CD4-positive, alpha-beta T cell treated with Interferon alpha-2 for 1 hour (primary cell): Measurements from ENCODE around the gene FLNB.
"Not testable (repeated sequence)": the region's sequence is repeated elsewhere in the genome, so short reads cannot be mapped to it uniquely, and the experiment has no call there.

Source experiments
- DNase-seq, 2 donors: peaks; one replicate each; pipeline ENCODE4 v3.0.0-alpha.2; 2020 to 2022

FLNB gene

DNA sequence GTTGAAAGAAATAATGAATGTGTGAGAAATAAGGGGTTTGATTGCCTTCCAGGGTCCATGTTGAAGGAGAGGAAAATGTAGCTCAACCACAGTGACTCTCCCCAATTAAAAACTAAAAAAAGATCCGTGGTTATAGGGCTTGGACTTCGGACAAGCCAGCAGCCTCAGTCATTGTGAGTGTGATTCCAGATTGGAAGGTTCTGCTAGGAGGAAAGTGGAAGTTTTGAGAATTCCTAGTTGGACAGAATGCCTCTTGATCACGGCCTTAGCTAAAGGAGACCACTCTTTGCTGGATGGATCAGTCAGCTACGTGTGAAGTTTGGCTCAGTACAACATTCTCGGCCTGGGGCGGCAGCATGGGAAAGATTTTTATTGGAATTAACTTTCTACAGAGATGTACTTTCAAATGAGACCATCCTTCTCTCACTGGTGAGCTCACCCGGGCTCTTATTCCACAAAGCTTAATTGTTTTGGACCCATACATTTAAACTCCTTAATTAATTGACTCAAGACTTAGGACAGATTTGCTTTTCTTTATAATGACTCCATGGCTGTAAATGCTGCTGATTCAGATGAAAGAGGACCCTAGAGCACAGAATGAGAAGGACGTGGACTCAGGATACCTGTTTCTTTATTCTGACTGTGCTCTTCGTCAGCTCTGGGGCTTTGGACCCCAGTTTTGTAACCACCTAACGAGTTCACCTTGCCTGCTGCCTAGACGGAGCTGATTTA, 27.5 kb downstream of the FLNB start:
- no peak for DNase-seq

GRCh38 chr3:58036293-58037032, 28.2 kb downstream of the FLNB start:
- no peak for DNase-seq

DNA sequence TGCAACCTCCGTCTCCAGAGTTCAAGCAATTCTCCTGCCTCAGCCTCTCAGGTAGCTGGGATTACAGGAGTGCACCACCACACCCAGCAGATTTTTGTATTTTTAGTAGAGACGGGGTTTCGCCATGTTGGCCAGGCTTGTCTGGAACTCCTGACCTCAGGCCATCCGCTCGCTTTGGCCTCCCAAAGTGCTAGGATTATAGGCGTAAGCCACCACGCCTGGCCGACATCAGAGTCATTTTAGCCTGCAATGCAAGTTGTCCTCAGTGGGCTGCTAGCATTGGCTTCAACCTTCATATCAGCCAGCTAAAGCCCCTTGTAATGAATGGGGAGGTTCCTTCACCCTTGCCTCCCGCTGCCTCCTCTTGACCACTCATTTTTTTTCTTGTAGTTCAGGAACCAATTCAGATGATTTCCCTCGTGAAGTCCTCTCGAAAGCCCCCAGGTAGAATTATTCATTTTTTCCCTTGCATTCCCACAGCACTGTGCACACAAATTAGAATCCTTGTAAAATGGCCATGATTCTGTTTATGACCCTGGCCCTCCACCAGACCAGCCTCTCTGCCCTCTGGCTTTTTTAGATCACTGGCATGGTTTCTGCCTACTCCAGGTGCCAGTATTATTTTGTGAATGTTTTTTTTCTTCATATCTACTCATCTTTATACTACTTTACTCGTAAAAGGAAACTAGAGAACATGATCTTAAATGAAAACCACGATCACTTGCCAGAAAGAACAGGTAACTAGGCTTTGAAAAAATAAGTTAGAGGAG, 29.1 kb downstream of the FLNB start:
- DNase-seq, result no peak

GRCh38 chr3:58038675-58039292, 30.6 kb downstream of the FLNB start:
- no peak for DNase-seq

GRCh38 chr3:58039601-58040000, 31.4 kb downstream of the FLNB start:
- DNase-seq, result no peak

GRCh38 chr3:58041182-58041825, 33.1 kb downstream of the FLNB start:
- DNase-seq, result no peak

DNA sequence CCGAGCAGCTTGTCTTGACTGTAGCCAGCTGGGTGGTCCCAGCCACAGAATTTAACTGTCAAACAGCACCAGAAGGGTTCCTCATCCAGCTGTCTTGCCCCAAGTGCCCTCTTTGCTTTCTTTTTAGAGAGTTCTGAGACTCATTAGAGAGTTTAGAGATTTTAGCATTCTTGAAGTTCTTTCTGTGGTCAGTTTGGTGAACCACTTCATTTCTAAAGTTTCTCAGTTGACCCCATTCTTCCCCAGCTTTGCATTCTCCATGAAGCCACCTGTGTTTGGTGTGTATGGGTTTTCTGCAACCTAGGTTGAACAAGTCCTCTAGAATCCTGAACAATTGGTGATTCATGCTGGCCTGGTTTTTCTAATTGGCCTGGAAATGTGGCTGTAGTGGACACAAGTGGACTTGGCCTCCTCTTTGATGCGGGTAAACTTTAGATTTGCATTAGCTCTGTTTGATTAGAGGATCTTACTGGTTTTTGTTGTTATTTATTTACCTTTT, 33.7 kb downstream of the FLNB start:
- DNase-seq, result no peak

- DNase-seq, result no peak
These were observed 34.9 kb downstream of the FLNB start for GRCh38 chr3:58042947-58043707.

GRCh38 chr3:58043933-58044332, 35.7 kb downstream of the FLNB start:
- DNase-seq, result no peak

- DNase-seq, result no peak
These were observed 36.7 kb downstream of the FLNB start for GRCh38 chr3:58044691-58045483.

- no peak for DNase-seq
These were observed 39.6 kb downstream of the FLNB start for GRCh38 chr3:58047826-58048225.

DNA sequence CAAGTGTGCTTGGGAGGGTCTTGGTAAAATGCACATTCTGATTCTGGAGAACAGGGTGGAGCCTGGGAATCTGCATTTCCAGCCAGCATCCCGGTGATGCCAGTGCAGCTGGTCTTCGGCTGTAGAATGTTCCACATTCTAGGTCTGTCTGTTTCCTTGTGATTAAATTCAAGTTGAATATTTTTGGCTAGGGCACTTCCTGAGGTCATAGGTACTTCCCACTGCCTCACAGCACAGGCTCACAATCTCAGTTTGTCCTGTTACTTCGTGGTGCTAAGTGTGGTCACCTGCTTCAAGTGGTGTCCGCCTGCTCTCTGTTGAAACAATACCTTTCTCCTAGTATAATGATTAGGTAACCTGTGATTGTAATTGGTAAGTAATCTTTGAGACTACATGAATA, 40.1 kb downstream of the FLNB start:
- no peak for DNase-seq

DNA sequence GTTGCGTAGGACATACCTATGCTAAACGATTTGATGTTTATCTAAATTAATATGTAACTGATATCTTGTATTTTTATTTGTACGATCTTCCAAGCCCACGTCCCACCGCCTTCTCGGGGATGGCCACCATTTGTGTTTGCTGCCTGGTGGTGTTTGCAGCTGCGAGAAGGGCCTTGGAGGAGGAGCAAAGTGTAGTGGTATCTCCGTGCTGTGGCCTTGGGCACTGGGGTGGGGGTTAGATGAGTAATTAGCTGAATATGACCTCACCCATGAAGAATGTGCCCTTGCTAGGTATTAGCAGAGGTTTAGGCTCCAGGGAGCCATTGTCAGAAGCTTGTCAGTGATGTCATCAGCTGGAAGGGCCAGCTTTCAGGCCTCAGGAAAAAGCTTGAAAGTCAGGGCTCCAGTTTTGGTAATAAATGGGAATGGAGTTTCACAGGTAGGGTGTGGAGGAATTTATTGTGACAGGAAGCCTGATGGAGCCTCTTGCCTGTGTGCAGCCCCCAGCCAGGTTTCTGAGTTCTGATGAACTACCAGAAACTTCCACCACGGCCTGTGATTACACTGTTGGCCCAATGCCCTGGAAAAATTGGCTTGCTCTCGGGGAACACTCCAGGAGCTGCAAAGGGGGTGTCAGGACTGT, 41.0 kb downstream of the FLNB start:
- DNase-seq, result no peak

DNA sequence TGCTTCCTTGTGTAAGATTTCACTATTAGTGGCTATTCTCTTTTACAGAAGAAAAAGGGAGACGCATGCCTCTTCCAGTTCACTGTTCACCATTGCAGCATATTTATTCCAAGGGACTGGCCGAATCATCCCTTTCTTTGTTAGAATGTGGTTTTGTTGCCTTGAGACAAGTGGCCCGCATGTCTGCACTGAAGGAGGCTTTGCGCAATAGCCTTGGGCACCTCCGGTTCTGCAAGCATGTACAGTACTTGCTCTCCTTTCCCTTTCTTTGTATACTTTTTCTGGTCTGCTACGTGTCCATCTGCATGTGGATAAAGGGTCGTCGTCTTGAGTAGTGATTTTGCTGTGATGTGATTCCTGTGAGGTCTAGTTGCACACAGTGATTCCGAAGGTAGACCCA, 43.0 kb downstream of the FLNB start:
- no peak for DNase-seq

- DNase-seq, result not testable (repeated sequence)
These were observed 43.5 kb downstream of the FLNB start for GRCh38 chr3:58051658-58052261.

- peak in 1 of 2 donors; percentile 16 for DNase-seq
These were observed 44.4 kb downstream of the FLNB start for GRCh38 chr3:58052373-58053273.

GRCh38 chr3:58054652-58055051, 46.4 kb downstream of the FLNB start:
- DNase-seq, result no peak

DNA sequence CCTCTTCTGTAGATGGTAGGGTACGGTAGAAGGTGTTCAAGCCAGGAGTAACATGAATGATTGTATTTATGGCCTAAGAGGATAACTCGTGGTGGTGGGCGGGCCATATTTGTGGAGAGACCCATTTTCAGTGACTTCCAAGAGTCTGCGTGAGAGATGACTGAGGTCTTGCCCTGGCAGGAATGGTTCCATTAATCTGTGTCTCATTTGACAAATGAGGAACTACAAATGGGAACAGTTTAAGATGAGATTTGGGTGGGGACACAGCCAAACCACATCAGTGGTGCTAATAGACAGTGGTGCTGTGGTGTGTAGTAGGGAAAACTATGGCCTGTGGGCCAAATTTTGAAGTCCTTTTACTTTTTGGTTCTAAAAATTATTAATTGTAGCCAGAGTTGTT, 47.1 kb downstream of the FLNB start:
- DNase-seq, result no peak

DNA sequence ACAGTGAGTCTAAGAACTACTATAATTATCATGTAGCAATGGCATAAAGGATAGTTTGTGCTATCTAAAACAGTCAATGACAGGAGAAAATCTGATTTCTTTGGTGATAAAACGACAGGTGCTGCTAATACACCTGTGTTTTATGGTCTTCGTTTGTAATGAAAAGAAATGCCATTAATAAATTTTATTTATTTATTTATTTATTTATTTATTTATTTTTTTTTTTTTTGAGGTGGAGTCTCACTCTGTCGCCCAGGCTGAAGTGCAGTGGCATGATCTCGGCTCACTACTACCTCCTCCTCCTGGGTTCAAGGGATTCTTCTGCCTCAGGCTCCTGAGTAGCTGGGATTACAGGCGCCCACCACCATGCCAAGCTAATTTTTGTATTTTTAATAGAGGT, 47.7 kb downstream of the FLNB start:
- DNase-seq, result not testable (repeated sequence)
